HepG2 (cell line): Measurements from ENCODE around the gene SP1.

Experiments used
- ARNTL ChIP-seq: sonication (generic); formaldehyde crosslinking; IDR thresholded peaks from 2 replicates; pipeline ENCODE4 v1.4.0; 2020; ENCODE audit warnings: mild to moderate bottlenecking, missing genetic modification reagents
- CREB3 ChIP-seq: sonication (generic); formaldehyde crosslinking; IDR thresholded peaks from 2 replicates; pipeline ENCODE4 v1.5.0; 2020; ENCODE audit warnings: missing genetic modification reagents
- CTCF ChIP-seq: sonication (generic); formaldehyde crosslinking; IDR thresholded peaks from 2 replicates; pipeline ENCODE4 v1.5.0; 2020; ENCODE audit warnings: mild to moderate bottlenecking, missing genetic modification reagents, moderate library complexity
- EP300 ChIP-seq, 3 experiments: sonication (generic) in 1 of 3; formaldehyde crosslinking in 1 of 3; IDR thresholded peaks; 2 replicates each; pipeline versions ENCODE4 v1.5.1 to v1.6.1; 2011 to 2020; ENCODE audit warnings: low read depth in 2 of 3, low read length in 2 of 3, borderline replicate concordance in 1 of 3, improper control_type of control experiment in 1 of 3, mild to moderate bottlenecking in 1 of 3, missing genetic modification reagents in 1 of 3, moderate library complexity in 1 of 3
- HNRNPLL ChIP-seq: fragments of 200-400 bp; formaldehyde crosslinking; IDR thresholded peaks from 2 replicates; pipeline ENCODE4 v1.6.1; 2017; ENCODE audit warnings: mild to moderate bottlenecking, low read depth, low read length; ENCODE audit not compliant: poor library complexity, severe bottlenecking
- HOXA5 ChIP-seq: sonication (generic); formaldehyde crosslinking; IDR thresholded peaks from 2 replicates; pipeline ENCODE4 v1.4.0; 2020; ENCODE audit warnings: missing genetic modification reagents
- JUND ChIP-seq: sonication (generic); formaldehyde crosslinking; IDR thresholded peaks from 2 replicates; pipeline ENCODE4 v1.8.0; 2022; ENCODE audit warnings: mild to moderate bottlenecking, missing genetic modification reagents
- POLR2AphosphoS2 ChIP-seq: IDR thresholded peaks from 2 replicates; pipeline ENCODE4 v1.6.1; 2011; ENCODE audit warnings: low read depth, low read length, improper control_type of control experiment
- POLR2AphosphoS5 ChIP-seq: IDR thresholded peaks from 2 replicates; pipeline ENCODE4 v1.6.1; 2012; ENCODE audit warnings: low read depth, low read length
- SMAD3 ChIP-seq: sonication (generic); formaldehyde crosslinking; IDR thresholded peaks from 2 replicates; pipeline ENCODE4 v1.4.0; 2020; ENCODE audit warnings: missing genetic modification reagents
- SNAPC5 ChIP-seq: sonication (generic); formaldehyde crosslinking; IDR thresholded peaks from 2 replicates; pipeline ENCODE4 v1.8.1; 2023; ENCODE audit warnings: mild to moderate bottlenecking, missing genetic modification reagents, borderline replicate concordance
- USF2 ChIP-seq, 2 experiments: sonication (generic) in 1 of 2; formaldehyde crosslinking in 1 of 2; IDR thresholded peaks; 2 replicates each; pipeline versions ENCODE4 v1.5.1 to v1.6.1; 2011 to 2020; ENCODE audit warnings: borderline replicate concordance in 1 of 2, low read depth in 1 of 2, low read length in 1 of 2, mild to moderate bottlenecking in 1 of 2, missing genetic modification reagents in 1 of 2, moderate library complexity in 1 of 2
- ZBTB25 ChIP-seq: IDR thresholded peaks from 2 replicates; pipeline ENCODE4 v1.6.1; 2018; ENCODE audit warnings: missing genetic modification reagents
- ZNF609 ChIP-seq: sonication (generic); formaldehyde crosslinking; IDR thresholded peaks from 2 replicates; pipeline ENCODE4 v1.4.0; 2020; ENCODE audit warnings: mild to moderate bottlenecking, missing genetic modification reagents, borderline replicate concordance

GRCh38 chr12:53423597-53423996 is 43.6 kb downstream of the SP1 start, which contains the start of gene AMHR2:
- no peak for TF ChIP-seq HOXA5 (CRISPR knock-in tag)
- TF ChIP-seq EP300 (IDR thresholded peaks at IDR 0.05; ENCODE audit: low read depth in 2 of 2, low read length in 2 of 2) = no peak
- no peak for TF ChIP-seq EP300 (CRISPR knock-in tag; IDR thresholded peaks at IDR 0.05; ENCODE audit: borderline replicate concordance)
- no peak for TF ChIP-seq CTCF (CRISPR knock-in tag)
- no peak for TF ChIP-seq SNAPC5 (CRISPR knock-in tag)
- no peak for TF ChIP-seq USF2 (IDR thresholded peaks at IDR 0.05; ENCODE audit: low read depth, low read length)
- TF ChIP-seq USF2 (CRISPR knock-in tag; IDR thresholded peaks at IDR 0.05; ENCODE audit: borderline replicate concordance) = no peak
- no peak for TF ChIP-seq SMAD3 (CRISPR knock-in tag)
- no peak for TF ChIP-seq ZBTB25 (CRISPR knock-in tag)
- TF ChIP-seq CREB3 (CRISPR knock-in tag) = no peak
- no peak for TF ChIP-seq JUND (CRISPR knock-in tag)
- no peak for TF ChIP-seq HNRNPLL
- TF ChIP-seq POLR2AphosphoS5 = no peak
- TF ChIP-seq POLR2AphosphoS2 = no peak
- no peak for TF ChIP-seq ARNTL (CRISPR knock-in tag)
- TF ChIP-seq ZNF609 (CRISPR knock-in tag) = no peak
